Ishikawa (cell line): Measurements from ENCODE around the gene GBF1.

Source experiments
- CEBPB ChIP-seq: IDR thresholded peaks from 2 replicates; pipeline ENCODE4 v1.6.1; 2012
- CREB1 ChIP-seq: IDR thresholded peaks from 2 replicates; pipeline ENCODE4 v1.6.1; 2012; ENCODE audit warnings: low read depth
- EGR1 ChIP-seq: IDR thresholded peaks from 2 replicates; pipeline ENCODE4 v1.6.1; 2012
- EP300 ChIP-seq: IDR thresholded peaks from 2 replicates; pipeline ENCODE4 v1.6.1; 2012; ENCODE audit warnings: borderline replicate concordance
- FOXM1 ChIP-seq: IDR thresholded peaks from 2 replicates; pipeline ENCODE4 v1.6.1; 2012; ENCODE audit warnings: low read depth, borderline replicate concordance
- NFIC ChIP-seq: IDR thresholded peaks from 2 replicates; pipeline ENCODE4 v1.6.1; 2012
- RAD21 ChIP-seq: IDR thresholded peaks from 2 replicates; pipeline ENCODE4 v1.6.1; 2012; ENCODE audit warnings: low read depth
- REST ChIP-seq: IDR thresholded peaks from 2 replicates; pipeline ENCODE4 v1.6.1; 2012; ENCODE audit warnings: low read depth, mild to moderate bottlenecking
- TAF1 ChIP-seq: IDR thresholded peaks from 2 replicates; pipeline ENCODE4 v1.6.1; 2012; ENCODE audit warnings: low read depth, mild to moderate bottlenecking
- TCF12 ChIP-seq: IDR thresholded peaks from 2 replicates; pipeline ENCODE4 v1.6.1; 2012; ENCODE audit warnings: low read depth
- TEAD4 ChIP-seq: IDR thresholded peaks from 2 replicates; pipeline ENCODE4 v1.6.1; 2012
- YY1 ChIP-seq: IDR thresholded peaks from 2 replicates; pipeline ENCODE4 v1.6.1; 2012; ENCODE audit warnings: low read depth
- ZBTB7A ChIP-seq: IDR thresholded peaks from 2 replicates; pipeline ENCODE4 v1.6.1; 2012; ENCODE audit warnings: low read depth
- TF ChIP-seq, protein P1 (sequence below): IDR thresholded peaks from 2 replicates; pipeline ENCODE4 v1.6.1; 2012
- TF ChIP-seq, protein P2 (sequence below): IDR thresholded peaks from 2 replicates; pipeline ENCODE4 v1.6.1; 2012

The GBF1 gene

DNA sequence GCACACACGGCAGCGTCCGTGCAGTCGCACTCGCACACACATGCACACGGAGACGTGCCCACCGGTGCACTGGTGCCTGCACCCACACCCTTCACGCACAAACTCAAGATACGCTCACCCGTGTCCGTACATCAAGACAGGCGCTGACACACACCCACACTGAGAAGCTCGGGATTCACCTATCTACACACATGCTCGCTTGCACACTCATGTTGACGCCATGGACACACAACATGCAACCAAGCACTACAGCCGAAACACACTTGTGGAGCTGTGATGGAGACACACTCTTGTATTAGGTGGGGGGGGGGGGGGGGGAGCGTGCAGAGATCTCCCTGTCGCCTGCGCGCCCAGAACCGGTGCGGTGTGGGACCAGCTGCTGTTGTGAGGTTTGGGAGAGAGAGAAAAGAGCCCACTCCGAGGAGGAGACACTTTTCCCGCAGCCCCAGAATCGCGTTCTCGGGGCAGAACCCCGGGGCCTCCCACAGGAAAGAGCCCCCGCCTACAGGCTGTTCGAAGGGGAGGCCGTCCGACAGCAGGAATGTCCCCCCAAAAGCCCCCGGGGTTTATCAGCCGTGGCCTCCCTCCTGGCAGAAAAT is 149.6 kb downstream of the GBF1 start:
- TF ChIP-seq, protein P1, sequence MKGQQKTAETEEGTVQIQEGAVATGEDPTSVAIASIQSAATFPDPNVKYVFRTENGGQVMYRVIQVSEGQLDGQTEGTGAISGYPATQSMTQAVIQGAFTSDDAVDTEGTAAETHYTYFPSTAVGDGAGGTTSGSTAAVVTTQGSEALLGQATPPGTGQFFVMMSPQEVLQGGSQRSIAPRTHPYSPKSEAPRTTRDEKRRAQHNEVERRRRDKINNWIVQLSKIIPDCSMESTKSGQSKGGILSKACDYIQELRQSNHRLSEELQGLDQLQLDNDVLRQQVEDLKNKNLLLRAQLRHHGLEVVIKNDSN, result no peak
- no peak for TF ChIP-seq EP300
- no peak for TF ChIP-seq NFIC
- no peak for TF ChIP-seq RAD21
- TF ChIP-seq FOXM1, result no peak
- no peak for TF ChIP-seq CEBPB
- 0 out of 2 replicates have a peak, but pooled peaks have one; percentile 4 for TF ChIP-seq YY1

GRCh38 chr10:102395400-102396316 is 150.3 kb downstream of the GBF1 start, which contains the start of gene NFKB2:
NFKB2 (plus strand) TSS chr10:102395705; CDS start chr10:102395960, 255 bp downstream.
- TF ChIP-seq RAD21 (no peak), CEBPB (no peak), REST (no peak), ZBTB7A (peak; percentile 58; the same call in 1 of the 2 replicates), EGR1 (peak; percentile 35; the same call in 1 of the 2 replicates), TCF12 (no peak), CREB1 (peak; percentile 92), TAF1 (peak; percentile 59; the same call in 1 of the 2 replicates), NFIC (no peak), FOXM1 (no peak), YY1 (no peak), TEAD4 (peak; percentile 67), EP300 (no peak)
- TF ChIP-seq, protein P2, sequence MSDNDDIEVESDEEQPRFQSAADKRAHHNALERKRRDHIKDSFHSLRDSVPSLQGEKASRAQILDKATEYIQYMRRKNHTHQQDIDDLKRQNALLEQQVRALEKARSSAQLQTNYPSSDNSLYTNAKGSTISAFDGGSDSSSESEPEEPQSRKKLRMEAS, result no peak; the same call in 1 of the 2 replicates
- TF ChIP-seq, protein P1, result no peak

- TF ChIP-seq, protein P2, result no peak
- no peak for TF ChIP-seq CREB1
- TF ChIP-seq EP300, result no peak
- TF ChIP-seq NFIC, result no peak
- no peak for TF ChIP-seq REST
- no peak for TF ChIP-seq EGR1
- TF ChIP-seq RAD21, result no peak
- TF ChIP-seq FOXM1, result no peak
- no peak for TF ChIP-seq ZBTB7A
- no peak for TF ChIP-seq YY1
Measured at GRCh38 chr10:102396317-102396650, 151.0 kb downstream of the GBF1 start.

DNA sequence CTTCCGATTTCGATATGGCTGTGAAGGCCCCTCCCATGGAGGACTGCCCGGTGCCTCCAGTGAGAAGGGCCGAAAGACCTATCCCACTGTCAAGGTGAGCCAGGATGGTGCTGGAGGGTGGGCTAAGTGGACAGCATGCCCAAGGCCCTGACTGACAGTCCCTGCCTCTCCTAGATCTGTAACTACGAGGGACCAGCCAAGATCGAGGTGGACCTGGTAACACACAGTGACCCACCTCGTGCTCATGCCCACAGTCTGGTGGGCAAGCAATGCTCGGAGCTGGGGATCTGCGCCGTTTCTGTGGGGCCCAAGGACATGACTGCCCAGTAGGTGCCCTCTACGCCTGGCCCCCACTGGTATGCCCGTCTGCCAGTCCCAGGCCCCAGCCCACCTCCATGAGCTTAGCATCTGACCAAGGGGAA is 151.4 kb downstream of the GBF1 start:
- TF ChIP-seq, protein P2, result no peak

DNA sequence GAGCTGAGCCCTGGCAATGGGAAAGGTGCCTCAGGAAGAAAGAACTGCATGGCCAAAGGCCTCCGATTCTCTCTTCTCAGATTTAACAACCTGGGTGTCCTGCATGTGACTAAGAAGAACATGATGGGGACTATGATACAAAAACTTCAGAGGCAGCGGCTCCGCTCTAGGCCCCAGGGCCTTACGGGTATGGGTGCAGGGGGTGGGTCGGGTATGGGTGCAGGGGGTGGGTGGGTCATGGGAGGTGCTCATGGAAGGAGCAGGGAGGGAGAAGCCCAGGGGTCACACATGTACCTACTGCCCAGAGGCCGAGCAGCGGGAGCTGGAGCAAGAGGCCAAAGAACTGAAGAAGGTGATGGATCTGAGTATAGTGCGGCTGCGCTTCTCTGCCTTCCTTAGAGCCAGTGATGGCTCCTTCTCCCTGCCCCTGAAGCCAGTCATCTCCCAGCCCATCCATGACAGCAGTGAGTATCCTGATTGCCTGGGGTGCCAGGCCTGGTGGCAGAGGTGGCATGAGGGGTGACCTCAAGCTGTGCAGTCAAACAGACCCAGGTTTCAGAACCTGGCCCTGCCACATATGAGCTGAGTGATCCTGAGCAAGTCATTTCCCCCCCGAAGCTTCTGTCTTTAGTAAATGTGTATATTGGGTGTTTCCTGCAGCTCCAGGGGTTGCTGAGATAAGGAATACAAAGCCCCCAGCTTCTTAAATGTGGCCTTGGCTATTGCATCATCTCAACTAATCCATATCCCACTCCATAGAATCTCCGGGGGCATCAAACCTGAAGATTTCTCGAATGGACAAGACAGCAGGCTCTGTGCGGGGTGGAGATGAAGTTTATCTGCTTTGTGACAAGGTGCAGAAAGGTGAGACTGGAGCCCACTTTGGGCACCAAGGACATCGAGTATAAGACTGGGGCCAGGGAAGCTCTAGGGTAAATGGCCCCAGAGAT is 152.2 kb downstream of the GBF1 start:
- TF ChIP-seq CEBPB, result no peak
- no peak for TF ChIP-seq RAD21
- TF ChIP-seq TEAD4, result no peak
- TF ChIP-seq TCF12, result no peak
- TF ChIP-seq, protein P2, result no peak
- TF ChIP-seq REST, result no peak
- no peak for TF ChIP-seq YY1
- TF ChIP-seq EP300, result no peak
- TF ChIP-seq EGR1, result no peak
- TF ChIP-seq, protein P1, result no peak
- TF ChIP-seq CREB1, result no peak
- no peak for TF ChIP-seq ZBTB7A
- TF ChIP-seq TAF1, result no peak
- no peak for TF ChIP-seq NFIC
